ENCODE measurements around the gene CDK15. TPM values are rescaled to one million over a fixed set of nuclear protein-coding genes. Genes with fewer than 3 reads are reported as not detected.
A peak's percentile ranks its signal among the peaks of the same experiment; 100 is the strongest.

CDK15 gene
- total and polyA plus RNA-seq, 2 experiments from 2014 or later, result 0.27 TPM; not detected in 1

DNA sequence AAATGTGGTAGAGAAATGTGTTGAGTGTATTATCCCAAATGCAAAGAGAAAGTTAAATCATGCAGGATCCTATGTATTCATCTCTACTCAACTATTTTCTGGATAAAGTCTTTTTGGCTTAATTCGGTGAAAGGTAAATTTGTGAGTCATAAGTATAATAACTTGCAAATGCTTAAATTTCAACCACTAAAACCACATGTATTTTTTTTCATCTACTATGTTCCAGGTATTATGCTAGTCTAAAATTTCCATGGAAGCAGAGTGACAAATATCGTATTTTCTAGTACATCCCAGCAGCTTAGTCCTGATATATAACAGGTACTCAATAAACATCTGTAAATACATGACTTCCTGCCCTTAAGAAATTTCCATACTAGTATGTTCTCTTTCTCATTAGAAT, 31.8 kb upstream of the CDK15 start (continued):
- TF ChIP-seq EZH2phosphoT487 (IDR thresholded peaks at IDR 0.05; ENCODE audit: unreplicated experiment), result no peak

- Mint-ChIP-seq H3K9me3 (no peaks in the 10 kb centered on the region), H3K4me3 (no peak overlapping the region), H3K27me3 (ENCODE audit: insufficient read depth, low read depth, poor library complexity) (peaks cover 2% of the 10 kb centered on the region), H3K36me3 (ENCODE audit: low read depth) (no peaks in the 10 kb centered on the region), H3K27ac (no peak overlapping the region), H3K4me1 (peaks cover 63% of the 10 kb centered on the region)
- Histone ChIP-seq H3K4me3 (no peak overlapping the region), H3K27ac (ENCODE audit: low read depth) (no peak overlapping the region; the same call in 1 of the 2 replicates), H4K20me1 (replicated peaks; ENCODE audit: insufficient read depth) (peaks cover 5% of the 10 kb centered on the region; the same call in 1 of the 2 replicates), H3K27me3 (ENCODE audit: insufficient read depth) (no peaks in the 10 kb centered on the region), H2AFZ (no peak overlapping the region), H3K79me2 (replicated peaks; ENCODE audit: insufficient read depth) (peaks cover 97% of the 10 kb centered on the region), H3K4me2 (0 out of 2 replicates have a peak overlapping the region, but pooled peaks have one; percentile 58), H3F3A (replicated peaks; ENCODE audit: low read depth) (peaks cover 4% of the 10 kb centered on the region; the same call in 1 of the 2 replicates), H3K4me1 (ENCODE audit: insufficient read depth) (peaks cover 51% of the 10 kb centered on the region), H3K9me2 (ENCODE audit: insufficient read depth) (no peaks in the 10 kb centered on the region), H3K36me3 (ENCODE audit: insufficient read depth) (no peaks in the 10 kb centered on the region)
- DNase-seq (ENCODE audit: low spot score) (no peak), ATAC-seq (no peak)
- TF ChIP-seq ZNF331 (CRISPR knock-in tag; IDR thresholded peaks at IDR 0.05; ENCODE audit: low read depth), result no peak
- TF ChIP-seq JUNB (IDR thresholded peaks at IDR 0.05; ENCODE audit: unreplicated experiment), result no peak
- no peak for TF ChIP-seq EZH2 (IDR thresholded peaks at IDR 0.05; ENCODE audit: low read depth, unreplicated experiment)
- no peak for TF ChIP-seq CREB1 (CRISPR knock-in tag; IDR thresholded peaks at IDR 0.05; ENCODE audit: low read depth)
- TF ChIP-seq REST (IDR thresholded peaks at IDR 0.05; ENCODE audit: unreplicated experiment), result no peak
- TF ChIP-seq, protein P1, sequence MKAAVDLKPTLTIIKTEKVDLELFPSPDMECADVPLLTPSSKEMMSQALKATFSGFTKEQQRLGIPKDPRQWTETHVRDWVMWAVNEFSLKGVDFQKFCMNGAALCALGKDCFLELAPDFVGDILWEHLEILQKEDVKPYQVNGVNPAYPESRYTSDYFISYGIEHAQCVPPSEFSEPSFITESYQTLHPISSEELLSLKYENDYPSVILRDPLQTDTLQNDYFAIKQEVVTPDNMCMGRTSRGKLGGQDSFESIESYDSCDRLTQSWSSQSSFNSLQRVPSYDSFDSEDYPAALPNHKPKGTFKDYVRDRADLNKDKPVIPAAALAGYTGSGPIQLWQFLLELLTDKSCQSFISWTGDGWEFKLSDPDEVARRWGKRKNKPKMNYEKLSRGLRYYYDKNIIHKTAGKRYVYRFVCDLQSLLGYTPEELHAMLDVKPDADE (IDR thresholded peaks at IDR 0.05), result no peak
- no peak for TF ChIP-seq ZNF114 (CRISPR knock-in tag; IDR thresholded peaks at IDR 0.05)
- TF ChIP-seq, protein P2, sequence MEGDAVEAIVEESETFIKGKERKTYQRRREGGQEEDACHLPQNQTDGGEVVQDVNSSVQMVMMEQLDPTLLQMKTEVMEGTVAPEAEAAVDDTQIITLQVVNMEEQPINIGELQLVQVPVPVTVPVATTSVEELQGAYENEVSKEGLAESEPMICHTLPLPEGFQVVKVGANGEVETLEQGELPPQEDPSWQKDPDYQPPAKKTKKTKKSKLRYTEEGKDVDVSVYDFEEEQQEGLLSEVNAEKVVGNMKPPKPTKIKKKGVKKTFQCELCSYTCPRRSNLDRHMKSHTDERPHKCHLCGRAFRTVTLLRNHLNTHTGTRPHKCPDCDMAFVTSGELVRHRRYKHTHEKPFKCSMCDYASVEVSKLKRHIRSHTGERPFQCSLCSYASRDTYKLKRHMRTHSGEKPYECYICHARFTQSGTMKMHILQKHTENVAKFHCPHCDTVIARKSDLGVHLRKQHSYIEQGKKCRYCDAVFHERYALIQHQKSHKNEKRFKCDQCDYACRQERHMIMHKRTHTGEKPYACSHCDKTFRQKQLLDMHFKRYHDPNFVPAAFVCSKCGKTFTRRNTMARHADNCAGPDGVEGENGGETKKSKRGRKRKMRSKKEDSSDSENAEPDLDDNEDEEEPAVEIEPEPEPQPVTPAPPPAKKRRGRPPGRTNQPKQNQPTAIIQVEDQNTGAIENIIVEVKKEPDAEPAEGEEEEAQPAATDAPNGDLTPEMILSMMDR (conservative IDR thresholded peaks at IDR 0.05; ENCODE audit: low read depth in 2 of 2), result no peak
- no peak for TF ChIP-seq POLR2AphosphoS5 (IDR thresholded peaks at IDR 0.05; ENCODE audit: low read depth)
- TF ChIP-seq EZH2phosphoT487 (IDR thresholded peaks at IDR 0.05; ENCODE audit: unreplicated experiment), result no peak
- TF ChIP-seq, protein P3, sequence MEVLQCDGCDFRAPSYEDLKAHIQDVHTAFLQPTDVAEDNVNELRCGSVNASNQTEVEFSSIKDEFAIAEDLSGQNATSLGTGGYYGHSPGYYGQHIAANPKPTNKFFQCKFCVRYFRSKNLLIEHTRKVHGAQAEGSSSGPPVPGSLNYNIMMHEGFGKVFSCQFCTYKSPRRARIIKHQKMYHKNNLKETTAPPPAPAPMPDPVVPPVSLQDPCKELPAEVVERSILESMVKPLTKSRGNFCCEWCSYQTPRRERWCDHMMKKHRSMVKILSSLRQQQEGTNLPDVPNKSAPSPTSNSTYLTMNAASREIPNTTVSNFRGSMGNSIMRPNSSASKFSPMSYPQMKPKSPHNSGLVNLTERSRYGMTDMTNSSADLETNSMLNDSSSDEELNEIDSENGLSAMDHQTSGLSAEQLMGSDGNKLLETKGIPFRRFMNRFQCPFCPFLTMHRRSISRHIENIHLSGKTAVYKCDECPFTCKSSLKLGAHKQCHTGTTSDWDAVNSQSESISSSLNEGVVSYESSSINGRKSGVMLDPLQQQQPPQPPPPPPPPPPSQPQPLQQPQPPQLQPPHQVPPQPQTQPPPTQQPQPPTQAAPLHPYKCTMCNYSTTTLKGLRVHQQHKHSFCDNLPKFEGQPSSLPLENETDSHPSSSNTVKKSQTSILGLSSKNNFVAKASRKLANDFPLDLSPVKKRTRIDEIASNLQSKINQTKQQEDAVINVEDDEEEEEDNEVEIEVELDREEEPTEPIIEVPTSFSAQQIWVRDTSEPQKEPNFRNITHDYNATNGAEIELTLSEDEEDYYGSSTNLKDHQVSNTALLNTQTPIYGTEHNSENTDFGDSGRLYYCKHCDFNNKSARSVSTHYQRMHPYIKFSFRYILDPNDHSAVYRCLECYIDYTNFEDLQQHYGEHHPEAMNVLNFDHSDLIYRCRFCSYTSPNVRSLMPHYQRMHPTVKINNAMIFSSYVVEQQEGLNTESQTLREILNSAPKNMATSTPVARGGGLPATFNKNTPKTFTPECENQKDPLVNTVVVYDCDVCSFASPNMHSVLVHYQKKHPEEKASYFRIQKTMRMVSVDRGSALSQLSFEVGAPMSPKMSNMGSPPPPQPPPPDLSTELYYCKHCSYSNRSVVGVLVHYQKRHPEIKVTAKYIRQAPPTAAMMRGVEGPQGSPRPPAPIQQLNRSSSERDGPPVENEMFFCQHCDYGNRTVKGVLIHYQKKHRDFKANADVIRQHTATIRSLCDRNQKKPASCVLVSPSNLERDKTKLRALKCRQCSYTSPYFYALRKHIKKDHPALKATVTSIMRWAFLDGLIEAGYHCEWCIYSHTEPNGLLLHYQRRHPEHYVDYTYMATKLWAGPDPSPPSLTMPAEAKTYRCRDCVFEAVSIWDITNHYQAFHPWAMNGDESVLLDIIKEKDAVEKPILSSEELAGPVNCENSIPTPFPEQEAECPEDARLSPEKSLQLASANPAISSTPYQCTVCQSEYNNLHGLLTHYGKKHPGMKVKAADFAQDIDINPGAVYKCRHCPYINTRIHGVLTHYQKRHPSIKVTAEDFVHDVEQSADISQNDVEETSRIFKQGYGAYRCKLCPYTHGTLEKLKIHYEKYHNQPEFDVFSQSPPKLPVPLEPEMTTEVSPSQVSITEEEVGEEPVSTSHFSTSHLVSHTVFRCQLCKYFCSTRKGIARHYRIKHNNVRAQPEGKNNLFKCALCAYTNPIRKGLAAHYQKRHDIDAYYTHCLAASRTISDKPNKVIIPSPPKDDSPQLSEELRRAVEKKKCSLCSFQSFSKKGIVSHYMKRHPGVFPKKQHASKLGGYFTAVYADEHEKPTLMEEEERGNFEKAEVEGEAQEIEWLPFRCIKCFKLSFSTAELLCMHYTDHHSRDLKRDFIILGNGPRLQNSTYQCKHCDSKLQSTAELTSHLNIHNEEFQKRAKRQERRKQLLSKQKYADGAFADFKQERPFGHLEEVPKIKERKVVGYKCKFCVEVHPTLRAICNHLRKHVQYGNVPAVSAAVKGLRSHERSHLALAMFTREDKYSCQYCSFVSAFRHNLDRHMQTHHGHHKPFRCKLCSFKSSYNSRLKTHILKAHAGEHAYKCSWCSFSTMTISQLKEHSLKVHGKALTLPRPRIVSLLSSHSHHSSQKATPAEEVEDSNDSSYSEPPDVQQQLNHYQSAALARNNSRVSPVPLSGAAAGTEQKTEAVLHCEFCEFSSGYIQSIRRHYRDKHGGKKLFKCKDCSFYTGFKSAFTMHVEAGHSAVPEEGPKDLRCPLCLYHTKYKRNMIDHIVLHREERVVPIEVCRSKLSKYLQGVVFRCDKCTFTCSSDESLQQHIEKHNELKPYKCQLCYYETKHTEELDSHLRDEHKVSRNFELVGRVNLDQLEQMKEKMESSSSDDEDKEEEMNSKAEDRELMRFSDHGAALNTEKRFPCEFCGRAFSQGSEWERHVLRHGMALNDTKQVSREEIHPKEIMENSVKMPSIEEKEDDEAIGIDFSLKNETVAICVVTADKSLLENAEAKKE (CRISPR knock-in tag; IDR thresholded peaks at IDR 0.05), result no peak
- no peak for TF ChIP-seq STAT1 (IDR thresholded peaks at IDR 0.05; ENCODE audit: unreplicated experiment)
- no peak for TF ChIP-seq NANOG (IDR thresholded peaks at IDR 0.05; ENCODE audit: borderline replicate concordance)
These were observed 31.0 kb upstream of the CDK15 start for GRCh38 chr2:201775326-201775725.
